Measurements from ENCODE around the gene PBX4.

DNA sequence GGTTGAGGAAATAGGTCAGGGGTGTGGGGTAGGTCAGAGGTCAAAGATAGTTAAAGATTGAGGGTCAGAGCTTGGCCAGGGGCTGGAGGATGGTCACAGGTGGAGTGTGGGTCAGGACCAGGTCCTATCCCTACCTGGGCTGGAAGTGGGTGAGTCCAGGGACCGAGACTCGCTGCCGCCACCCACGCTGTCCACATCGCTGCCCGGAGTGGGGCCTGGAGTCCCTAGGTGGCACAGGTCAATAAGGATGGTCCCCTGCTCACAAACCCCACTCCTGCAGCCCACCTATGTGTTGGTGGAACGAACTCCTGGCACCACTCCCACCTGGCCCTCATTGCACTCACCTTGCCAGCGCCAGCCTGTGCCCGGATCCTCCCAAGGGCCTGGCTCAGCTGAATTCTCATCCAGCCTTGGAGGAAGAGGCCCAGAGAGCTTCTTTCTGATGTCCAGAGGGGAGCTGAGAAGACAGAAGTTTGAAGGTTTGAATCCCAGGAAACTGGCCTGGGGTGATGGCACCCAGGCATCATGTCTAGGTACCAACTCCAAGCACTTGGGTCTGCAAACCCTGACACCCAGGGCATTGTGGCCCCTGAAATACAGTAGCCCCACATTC lies 18.2 kb upstream of the PBX4 start:
- TF ChIP-seq CTCF (IDR thresholded peaks at IDR 0.05) (no peak), POLR2A (IDR thresholded peaks at IDR 0.05) (no peak), POLR2AphosphoS5 (IDR thresholded peaks at IDR 0.05) (no peak), EP300 (IDR thresholded peaks at IDR 0.05) (no peak)

Measured in stomach (tissue), 4 donors.